ENCODE measurements around the gene EGLN1.

DNA sequence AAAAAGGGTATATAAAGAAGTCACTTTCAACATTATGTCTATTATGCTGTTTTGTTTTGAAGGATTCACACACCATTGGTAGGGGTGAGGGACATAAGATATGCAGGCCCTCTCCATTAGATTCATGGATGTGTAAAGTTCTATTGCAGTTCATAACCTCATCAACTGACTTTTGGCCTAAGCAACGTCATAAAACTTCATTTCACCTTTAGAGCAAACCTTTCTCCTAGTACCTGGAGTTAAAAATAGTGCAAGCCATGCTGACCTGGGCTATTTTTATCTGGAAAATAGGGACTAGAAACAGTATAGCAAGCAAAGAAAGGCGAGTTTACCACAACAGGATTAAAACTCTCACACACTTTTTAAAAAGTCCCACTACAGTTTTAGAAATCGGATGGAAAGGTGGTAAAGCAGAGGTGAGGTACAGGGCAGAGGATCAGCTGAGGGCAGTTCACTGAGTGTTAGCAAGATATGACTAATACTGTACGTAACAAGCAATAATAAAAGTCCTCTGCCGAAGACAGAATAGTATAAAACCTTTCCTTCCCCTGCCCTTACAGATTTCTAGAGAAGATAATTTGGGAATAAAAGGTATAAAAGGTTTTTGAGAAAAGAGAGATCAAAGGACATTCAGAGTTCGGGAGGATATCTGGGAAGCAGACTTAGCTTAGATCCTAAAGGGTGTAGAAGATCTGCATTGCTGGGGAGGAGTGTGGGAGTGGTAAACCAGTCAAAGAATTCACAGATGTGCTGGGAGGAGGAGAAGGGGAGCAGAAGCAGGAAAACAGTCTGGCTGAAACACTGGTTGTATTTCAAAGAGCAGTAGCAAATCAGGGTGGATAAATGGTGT is 14.3 kb downstream of the EGLN1 start:
- TF ChIP-seq EP300 (IDR thresholded peaks at IDR 0.05) (no peak), POLR2A (IDR thresholded peaks at IDR 0.05; ENCODE audit: low read length) (no peak), MAZ (IDR thresholded peaks at IDR 0.05; ENCODE audit: borderline replicate concordance, low read depth, low read length) (no peak)

Data from A549 (cell line).